HG03066 (cell line): ENCODE results near the gene CDKAL1.
A peak's percentile ranks its signal among the peaks of the same experiment; 100 is the strongest.

Source experiments
- ATAC-seq: cut with Tn5 transposase; IDR thresholded peaks from one replicate; pipeline ENCODE4 v1.9.1; 2021; ENCODE audit warnings: low read depth; ENCODE audit not compliant: unreplicated experiment

The CDKAL1 gene

GRCh38 chr6:20665290-20665689, 131.0 kb downstream of the CDKAL1 start:
- no peak for ATAC-seq

- no peak for ATAC-seq
Measured at GRCh38 chr6:20669571-20670314, 135.5 kb downstream of the CDKAL1 start.

- no peak for ATAC-seq
Measured at GRCh38 chr6:20670750-20671149, 136.5 kb downstream of the CDKAL1 start.

- ATAC-seq, result no peak
Measured at GRCh38 chr6:20672038-20672437, 137.8 kb downstream of the CDKAL1 start.

- no peak for ATAC-seq
Measured at GRCh38 chr6:20673458-20673857, 139.2 kb downstream of the CDKAL1 start.

- no peak for ATAC-seq
Measured at GRCh38 chr6:20674664-20675063, 140.4 kb downstream of the CDKAL1 start.

- no peak for ATAC-seq
Measured at GRCh38 chr6:20678831-20679352, 144.6 kb downstream of the CDKAL1 start.

- peak; percentile 77 for ATAC-seq
Measured at GRCh38 chr6:20680697-20681165, 146.5 kb downstream of the CDKAL1 start.

- ATAC-seq, result peak; percentile 39
Measured at GRCh38 chr6:20681243-20681684, 147.0 kb downstream of the CDKAL1 start.

GRCh38 chr6:20684474-20684873, 150.2 kb downstream of the CDKAL1 start:
- no peak for ATAC-seq

GRCh38 chr6:20686142-20686541, 151.9 kb downstream of the CDKAL1 start:
- no peak for ATAC-seq

- no peak for ATAC-seq
Measured at GRCh38 chr6:20687494-20687893, 153.2 kb downstream of the CDKAL1 start.

- ATAC-seq, result peak; percentile 94
Measured at GRCh38 chr6:20688710-20689500, 154.6 kb downstream of the CDKAL1 start.

- ATAC-seq, result no peak
Measured at GRCh38 chr6:20691185-20691584, 156.9 kb downstream of the CDKAL1 start.

GRCh38 chr6:20692023-20692422, 157.8 kb downstream of the CDKAL1 start:
- no peak for ATAC-seq

- no peak for ATAC-seq
Measured at GRCh38 chr6:20693466-20694063, 159.3 kb downstream of the CDKAL1 start.

GRCh38 chr6:20696676-20697075, 162.4 kb downstream of the CDKAL1 start:
- no peak for ATAC-seq

- ATAC-seq, result no peak
Measured at GRCh38 chr6:20698675-20699074, 164.4 kb downstream of the CDKAL1 start.

GRCh38 chr6:20699402-20699801, 165.1 kb downstream of the CDKAL1 start:
- ATAC-seq, result no peak

- ATAC-seq, result no peak
Measured at GRCh38 chr6:20700375-20700774, 166.1 kb downstream of the CDKAL1 start.

- ATAC-seq, result no peak
Measured at GRCh38 chr6:20702366-20702765, 168.1 kb downstream of the CDKAL1 start.
